ENCODE measurements around the gene HSPA5. TPM values are rescaled to one million over a fixed set of nuclear protein-coding genes. Genes with fewer than 3 reads are reported as not detected.

Gene HSPA5
- total and polyA plus RNA-seq, 12 donors: 30.0 to 677 (median 102) TPM

DNA sequence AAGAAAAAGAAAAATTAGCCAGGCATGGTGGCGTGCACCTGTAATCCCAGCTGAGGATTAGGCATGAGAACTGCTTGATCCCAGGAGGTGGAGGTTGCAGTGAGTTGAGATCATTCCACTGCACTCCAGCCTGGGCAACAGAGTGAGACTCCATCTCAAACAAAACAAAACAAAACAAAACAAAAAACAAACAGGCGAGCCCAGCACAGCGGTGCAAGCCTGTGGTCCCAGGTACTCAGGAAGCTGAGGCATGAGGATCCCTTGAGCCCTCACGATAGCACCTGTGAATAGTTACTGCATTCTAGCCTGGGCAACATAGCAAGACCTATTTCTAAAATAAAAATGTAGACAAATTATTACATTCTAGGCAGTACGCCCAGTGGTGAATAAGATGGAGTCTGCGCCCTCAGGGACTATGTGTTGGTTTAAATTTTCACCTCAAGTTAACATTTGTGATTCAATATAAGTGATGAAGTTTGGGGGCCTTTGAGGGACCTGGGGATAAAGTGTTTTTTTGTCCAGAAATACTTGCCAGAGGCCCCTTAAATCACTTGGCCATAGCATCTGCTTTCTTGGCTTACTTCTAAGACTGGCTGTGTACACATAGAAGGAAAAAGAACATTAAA is 17.1 kb upstream of the HSPA5 start:
- Histone ChIP-seq H3K27me3 (no peaks in the 10 kb centered on the region), H3K4me1 (replicated peaks in 1 of 2) (peaks cover 5 to 10% of the 10 kb centered on the region in 2 donors), H3K36me3 (replicated peaks in 1 of 2) (no peaks in the 10 kb centered on the region), H3K9me3 (replicated peaks in 1 of 3) (no peaks in the 10 kb centered on the region), H3K4me3 (no peak overlapping the region), H3K27ac (no peak overlapping the region)
- intact Hi-C loops (cut with DNase I): loop anchor here in 1 of 2 donors (5.0 kb wide), 1 partner anchor 114 kb away; no protein-coding TSS in a partner anchor
- 81 to 92% (median 87%) methylated on average over 6 of the region's 6 CpGs for WGBS, 4 donors
- DNase-seq: no peak
- no peak for TF ChIP-seq POLR2A (IDR thresholded peaks at IDR 0.05)
- TF ChIP-seq, protein P1, sequence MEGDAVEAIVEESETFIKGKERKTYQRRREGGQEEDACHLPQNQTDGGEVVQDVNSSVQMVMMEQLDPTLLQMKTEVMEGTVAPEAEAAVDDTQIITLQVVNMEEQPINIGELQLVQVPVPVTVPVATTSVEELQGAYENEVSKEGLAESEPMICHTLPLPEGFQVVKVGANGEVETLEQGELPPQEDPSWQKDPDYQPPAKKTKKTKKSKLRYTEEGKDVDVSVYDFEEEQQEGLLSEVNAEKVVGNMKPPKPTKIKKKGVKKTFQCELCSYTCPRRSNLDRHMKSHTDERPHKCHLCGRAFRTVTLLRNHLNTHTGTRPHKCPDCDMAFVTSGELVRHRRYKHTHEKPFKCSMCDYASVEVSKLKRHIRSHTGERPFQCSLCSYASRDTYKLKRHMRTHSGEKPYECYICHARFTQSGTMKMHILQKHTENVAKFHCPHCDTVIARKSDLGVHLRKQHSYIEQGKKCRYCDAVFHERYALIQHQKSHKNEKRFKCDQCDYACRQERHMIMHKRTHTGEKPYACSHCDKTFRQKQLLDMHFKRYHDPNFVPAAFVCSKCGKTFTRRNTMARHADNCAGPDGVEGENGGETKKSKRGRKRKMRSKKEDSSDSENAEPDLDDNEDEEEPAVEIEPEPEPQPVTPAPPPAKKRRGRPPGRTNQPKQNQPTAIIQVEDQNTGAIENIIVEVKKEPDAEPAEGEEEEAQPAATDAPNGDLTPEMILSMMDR (IDR thresholded peaks at IDR 0.05): no peak

DNA sequence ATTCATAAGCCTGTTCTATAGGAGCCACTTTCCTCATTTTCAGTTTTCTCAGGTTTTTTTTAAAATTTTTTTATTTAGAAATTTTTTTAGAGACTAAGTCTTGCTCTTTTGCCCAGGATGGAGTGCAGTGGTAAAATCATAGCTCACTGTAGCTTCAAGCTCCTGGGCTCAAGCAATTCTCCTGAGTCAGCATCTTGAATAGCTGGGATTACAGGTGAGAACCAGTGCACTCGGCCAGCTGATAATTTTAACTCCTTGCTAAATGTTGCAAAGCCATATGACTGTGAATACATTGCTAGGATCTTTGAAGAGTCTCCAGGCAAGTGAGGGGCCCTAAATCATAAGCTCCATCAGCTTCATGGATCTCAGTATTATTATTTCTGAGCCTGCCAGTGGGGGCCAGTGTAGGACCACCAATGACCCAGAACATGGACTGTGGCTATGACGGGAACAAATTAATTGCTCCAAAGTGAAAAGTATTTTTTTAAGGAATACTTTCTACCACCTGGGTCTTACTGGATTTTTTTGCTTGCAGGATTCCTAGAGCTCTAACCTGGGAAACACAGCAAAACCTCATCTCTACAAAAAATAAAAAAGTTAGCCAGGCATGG is 14.7 kb upstream of the HSPA5 start:
- H3K4me1 ChIP-seq (replicated peaks in 1 of 2): no peaks in the 10 kb centered on the region
- H3K36me3 ChIP-seq (replicated peaks in 1 of 2): no peaks in the 10 kb centered on the region
- WGBS, 4 donors: 10 to 29% (median 25%) methylated on average over 2 of the region's 2 CpGs
- no peak for TF ChIP-seq POLR2A (IDR thresholded peaks at IDR 0.05)
- TF ChIP-seq, protein P1 (IDR thresholded peaks at IDR 0.05): peak in 5 of 6 experiments; percentile 27 to 37 (median 31)
- no peak overlapping the region for H3K27ac ChIP-seq
- H3K9me3 ChIP-seq (replicated peaks in 1 of 3): no peaks in the 10 kb centered on the region
- intact Hi-C loops (cut with DNase I): loop anchor here in 1 of 2 donors (5.0 kb wide), 1 partner anchor 116 kb away; no protein-coding TSS in a partner anchor
- peak in 1 of 7 donors; percentile 30 for DNase-seq
- no peak overlapping the region for H3K4me3 ChIP-seq
- no peaks in the 10 kb centered on the region for H3K27me3 ChIP-seq

GRCh38 chr9:125254231-125254630 is 13.1 kb upstream of the HSPA5 start:
- Histone ChIP-seq H3K4me1 (replicated peaks in 1 of 2) (no peaks in the 10 kb centered on the region), H3K9me3 (replicated peaks in 1 of 3) (no peaks in the 10 kb centered on the region), H3K36me3 (replicated peaks in 1 of 2) (no peaks in the 10 kb centered on the region), H3K4me3 (no peak overlapping the region), H3K27ac (no peak overlapping the region), H3K27me3 (no peaks in the 10 kb centered on the region)
- intact Hi-C loops (cut with DNase I): no loop called here
- DNase-seq: no peak
- TF ChIP-seq, protein P1 (IDR thresholded peaks at IDR 0.05): no peak
- no peak for TF ChIP-seq POLR2A (IDR thresholded peaks at IDR 0.05)

GRCh38 chr9:125246261-125246667 is 5.1 kb upstream of the HSPA5 start:
- intact Hi-C loops (cut with DNase I): no loop called here
- no peak for DNase-seq
- no peak for TF ChIP-seq POLR2A (IDR thresholded peaks at IDR 0.05)
- TF ChIP-seq, protein P1 (IDR thresholded peaks at IDR 0.05): no peak
- Histone ChIP-seq H3K4me1 (replicated peaks in 1 of 2) (peaks cover 6 to 7% of the 10 kb centered on the region in 2 donors), H3K4me3 (no peak overlapping the region), H3K36me3 (replicated peaks in 1 of 2) (no peaks in the 10 kb centered on the region), H3K27me3 (no peaks in the 10 kb centered on the region), H3K9me3 (replicated peaks in 1 of 3) (no peaks in the 10 kb centered on the region), H3K27ac (no peak overlapping the region)
- 67 to 78% (median 77%) methylated on average over 6 of the region's 6 CpGs for WGBS, 4 donors

Data from adrenal gland (tissue), 12 donors.